HG03039 (cell line): ENCODE data around the gene NEB.
A peak's percentile ranks its signal among the peaks of the same experiment; 100 is the strongest.
"Not testable (repeated sequence)": the region's sequence is repeated elsewhere in the genome, so short reads cannot be mapped to it uniquely, and the experiment has no call there.

Experiments used
- ATAC-seq: cut with Tn5 transposase; IDR thresholded peaks from one replicate; pipeline ENCODE4 v1.9.1; 2021; ENCODE audit warnings: mild to moderate bottlenecking, moderate library complexity; ENCODE audit not compliant: unreplicated experiment

The NEB gene

DNA sequence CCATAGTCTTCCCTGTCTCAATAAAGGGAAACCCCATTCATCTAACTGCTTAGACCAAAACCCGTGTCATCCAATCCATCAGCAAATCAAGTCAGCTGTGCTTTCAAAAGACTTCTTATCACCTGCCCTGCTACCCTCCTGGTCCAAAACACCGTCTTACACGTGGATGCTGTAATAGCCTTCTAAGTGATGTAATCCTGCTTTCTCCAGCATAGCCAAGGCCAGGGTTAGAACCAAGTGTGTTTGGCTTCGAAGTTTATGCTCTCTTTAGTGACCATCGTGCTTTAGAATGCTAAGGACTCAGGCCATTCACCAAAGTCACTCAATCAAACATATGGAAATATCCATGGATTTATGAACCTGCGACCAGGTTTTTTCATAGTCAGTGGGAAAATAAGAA lies 25.5 kb downstream of the NEB start:
- ATAC-seq, result no peak

DNA sequence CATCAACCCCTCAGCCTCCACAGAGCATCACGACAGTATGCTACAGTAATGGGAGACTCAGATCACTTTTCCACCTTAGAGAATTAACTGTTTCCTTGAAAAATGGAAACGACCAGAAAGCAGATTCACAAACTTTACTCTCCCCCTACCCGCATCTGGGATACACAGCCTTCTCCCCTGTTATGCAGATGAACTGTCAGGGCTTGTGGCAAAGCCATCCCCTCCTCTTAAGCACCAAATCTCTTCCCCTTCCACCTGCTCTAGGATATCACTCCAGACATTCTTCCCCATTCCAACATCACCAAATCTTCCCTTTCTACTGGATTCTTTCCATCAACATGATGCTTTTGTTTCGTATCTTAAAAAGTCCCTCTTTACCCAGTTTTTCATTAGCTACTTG lies 26.4 kb downstream of the NEB start:
- ATAC-seq, result no peak

DNA sequence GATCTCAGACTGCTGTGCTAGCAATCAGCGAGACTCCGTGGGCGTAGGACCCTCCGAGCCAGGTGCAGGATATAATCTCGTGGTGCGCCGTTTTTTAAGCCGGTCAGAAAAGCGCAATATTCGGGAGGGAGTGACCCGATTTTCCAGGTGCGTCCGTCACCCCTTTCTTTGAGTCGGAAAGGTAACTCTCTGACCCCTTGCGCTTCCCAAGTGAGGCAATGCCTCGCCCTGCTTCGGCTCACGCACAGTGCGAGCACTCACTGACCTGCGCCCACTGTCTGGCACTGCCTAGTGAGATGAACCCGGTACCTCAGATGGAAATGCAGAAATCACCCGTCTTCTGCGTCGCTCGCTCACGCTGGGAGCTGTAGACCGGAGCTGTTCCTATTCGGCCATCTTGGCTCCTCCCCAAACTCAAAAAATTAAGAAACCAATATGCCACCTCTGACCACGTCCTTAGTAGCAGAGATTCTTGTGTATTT lies 29.8 kb downstream of the NEB start:
- ATAC-seq, result not testable (repeated sequence)

DNA sequence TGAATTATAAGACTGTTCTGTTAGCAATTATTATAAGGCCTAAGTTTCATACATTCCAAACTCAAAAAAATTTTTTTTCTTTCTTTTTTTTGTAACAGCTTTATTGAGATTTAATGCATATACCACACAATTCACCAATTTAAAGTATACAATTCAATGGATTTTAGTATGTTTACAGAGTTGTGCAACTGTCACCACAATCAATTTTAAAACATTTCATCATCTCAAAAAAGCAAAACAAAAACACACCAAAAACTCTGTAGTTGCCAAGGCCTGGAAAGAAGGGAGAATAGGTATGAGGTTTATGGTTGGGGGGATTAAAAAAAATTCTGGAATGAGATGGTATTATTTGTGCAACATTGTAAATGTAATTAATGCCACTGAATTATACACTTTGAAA lies 36.1 kb downstream of the NEB start:
- ATAC-seq, result not testable (repeated sequence)

DNA sequence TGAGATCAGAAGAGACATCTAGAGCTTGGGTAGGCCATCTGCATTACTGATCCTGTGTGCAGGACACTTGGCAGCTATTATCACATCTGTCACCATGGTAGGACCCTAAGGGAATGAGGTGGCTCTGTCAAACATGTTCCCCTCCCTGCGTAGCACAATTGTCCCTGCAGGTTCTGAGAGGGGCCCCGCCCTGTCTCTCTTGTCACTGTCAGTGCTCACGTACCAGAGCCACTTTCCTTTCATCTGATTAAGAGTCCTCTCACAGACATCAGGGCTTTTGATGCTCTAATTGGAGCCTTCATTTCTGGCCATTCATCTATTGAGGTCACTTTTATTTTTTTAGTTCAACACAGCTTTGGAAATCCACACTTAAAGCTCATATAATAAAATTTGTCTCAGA lies 38.5 kb downstream of the NEB start:
- ATAC-seq, result no peak

DNA sequence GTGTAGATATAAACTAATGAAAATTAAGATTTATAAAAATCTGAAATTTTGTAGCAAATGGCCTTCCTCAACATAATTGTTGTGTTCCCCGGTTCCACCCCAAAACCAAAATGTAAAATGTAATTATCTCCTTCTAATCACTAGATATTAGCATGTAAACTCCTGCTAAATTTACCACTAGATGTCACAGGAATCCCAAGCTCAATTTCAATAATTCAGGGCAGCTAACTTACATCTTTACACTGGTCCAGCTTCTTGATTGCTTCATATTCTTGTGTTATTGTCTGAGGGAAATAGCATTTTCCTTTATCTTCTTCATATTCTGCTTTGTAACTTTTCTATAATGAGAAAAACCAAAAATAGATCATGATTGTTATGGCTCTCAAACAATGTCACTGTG lies 42.6 kb downstream of the NEB start:
- ATAC-seq, result no peak

DNA sequence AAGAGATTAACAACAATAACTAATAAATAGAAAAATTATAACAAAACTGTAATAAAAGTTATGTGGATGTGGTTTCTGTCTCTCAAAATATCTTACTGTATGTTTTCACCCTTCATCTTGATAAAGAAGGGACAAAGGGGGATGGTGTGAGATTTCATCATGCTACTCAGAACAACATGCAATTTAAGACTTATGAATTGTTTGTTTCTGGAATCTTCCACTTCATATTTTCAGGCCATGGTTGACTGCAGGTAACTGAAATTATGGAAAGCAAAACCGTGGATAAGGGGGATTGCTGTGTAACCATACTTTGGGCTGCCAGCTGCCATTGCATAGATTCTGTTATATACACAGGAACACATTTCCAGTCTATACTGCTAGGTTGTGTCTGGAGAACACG lies 45.6 kb downstream of the NEB start:
- no peak for ATAC-seq

DNA sequence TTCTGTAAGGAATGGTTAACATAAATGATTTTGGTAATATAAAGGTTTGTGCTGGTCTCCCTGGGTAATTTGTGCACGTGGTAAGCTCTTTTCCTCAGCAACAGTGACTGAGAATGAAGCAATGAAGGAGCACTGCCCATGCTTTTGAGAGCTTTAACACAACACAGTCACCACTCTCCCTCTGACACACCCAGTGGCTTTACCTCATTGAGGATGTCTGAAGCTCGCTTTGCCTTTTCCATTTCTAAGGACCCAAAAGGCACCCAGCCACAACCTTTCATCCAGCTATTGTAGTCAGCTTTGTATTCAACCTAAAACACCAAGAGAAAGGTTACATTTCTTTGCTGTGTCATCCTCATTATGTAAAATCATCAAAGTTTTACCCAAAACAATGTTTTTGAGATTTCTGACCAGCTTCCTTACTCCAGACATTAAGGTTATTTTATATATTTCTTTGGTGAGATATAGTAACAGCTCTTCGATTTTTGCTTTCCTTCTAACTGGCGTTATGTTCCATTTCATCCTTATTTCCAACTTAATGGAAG lies 51.7 kb downstream of the NEB start:
- ATAC-seq, result no peak

DNA sequence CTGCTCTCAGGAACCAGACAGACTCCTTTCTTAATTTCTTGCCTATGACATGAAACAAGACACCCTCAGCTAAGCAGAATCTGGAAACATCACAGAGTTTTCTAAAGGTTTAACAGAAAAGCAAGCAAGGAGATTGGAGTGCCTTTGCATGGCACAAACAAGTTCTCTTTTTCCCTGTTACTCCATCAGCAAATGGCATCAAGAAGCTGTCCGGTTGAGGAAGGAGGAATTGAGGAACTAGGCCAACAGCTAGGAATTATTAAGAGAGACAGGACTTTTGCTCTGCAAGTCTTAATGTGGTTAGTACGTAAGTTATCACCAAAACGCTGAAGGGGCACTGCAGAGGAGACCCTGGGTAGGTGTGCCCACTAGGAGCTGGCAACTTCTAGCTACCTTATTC lies 53.2 kb downstream of the NEB start:
- no peak for ATAC-seq

DNA sequence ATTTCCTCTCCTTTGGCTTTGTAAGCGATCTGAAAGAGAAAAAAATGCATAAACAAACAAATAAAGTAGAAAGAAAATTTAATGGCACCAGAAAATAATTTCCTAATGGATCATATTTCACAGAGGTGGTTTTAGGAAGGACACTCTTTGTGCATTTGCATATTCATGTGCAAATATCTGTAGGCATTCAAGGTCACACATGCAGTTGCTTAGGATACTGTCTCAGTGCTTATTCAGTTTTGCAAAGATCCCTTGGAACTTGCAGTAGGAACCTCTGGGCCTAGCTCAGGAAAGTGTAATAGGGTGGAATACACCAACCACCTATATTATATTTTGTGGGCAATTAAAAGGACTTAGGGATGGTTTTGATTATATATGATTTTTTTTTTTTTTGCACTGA lies 54.3 kb downstream of the NEB start:
- no peak for ATAC-seq

DNA sequence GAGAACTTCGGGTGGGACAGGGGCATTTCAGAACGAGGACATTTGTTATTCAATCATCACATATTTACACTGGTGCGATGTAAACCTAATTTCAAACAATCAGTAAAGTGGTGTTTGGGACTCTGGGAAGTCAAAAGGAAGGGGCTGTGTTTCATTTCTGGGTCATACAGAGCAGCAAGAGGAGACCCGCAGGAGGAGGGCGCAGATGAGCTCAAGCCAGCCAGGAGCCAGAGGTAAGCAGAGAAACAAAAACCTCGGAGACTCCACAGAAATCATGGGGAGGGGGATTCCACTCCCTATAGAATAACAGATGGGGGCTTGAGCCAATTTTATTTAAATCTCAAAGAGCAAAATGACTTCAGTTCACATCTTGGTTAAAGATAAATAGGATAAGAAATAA lies 55.4 kb downstream of the NEB start:
- ATAC-seq, result no peak

DNA sequence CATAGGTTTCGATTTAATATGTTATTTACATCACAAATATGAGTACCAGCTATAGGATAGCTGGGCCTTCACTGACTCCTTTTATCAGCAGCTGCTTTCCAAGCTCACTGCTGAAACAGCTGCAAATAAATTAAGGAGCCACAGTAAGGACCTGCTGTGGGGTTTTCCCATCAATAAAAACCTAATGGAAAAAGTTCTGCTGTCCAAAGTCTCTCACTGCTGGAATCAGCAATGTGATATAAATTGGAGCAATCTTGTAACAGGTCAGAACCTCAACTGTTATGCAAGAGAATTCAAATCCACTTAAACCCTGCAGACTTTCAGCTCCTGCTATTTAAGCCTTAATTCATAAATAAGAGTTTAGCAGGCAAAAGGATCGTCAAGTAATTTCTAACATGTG lies 61.3 kb downstream of the NEB start:
- ATAC-seq, result no peak

DNA sequence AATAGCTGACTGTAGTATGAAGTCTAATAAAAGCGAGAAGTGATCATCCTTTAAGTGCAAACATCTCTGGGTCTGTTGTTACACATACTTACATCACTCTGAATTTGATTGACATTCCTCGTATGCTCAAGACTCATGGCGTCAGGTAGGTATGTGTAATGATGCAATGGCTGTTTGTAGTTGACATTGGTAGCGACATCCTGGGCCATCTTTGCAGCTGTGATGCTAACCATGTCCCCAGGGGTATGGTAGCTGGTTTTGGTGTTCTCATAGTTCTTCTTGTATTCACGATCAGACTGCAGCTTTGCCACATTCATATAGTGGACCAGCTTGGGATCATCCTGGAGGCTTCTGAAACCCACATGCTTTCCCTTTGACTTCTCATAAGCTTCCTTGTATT lies 62.0 kb downstream of the NEB start:
- ATAC-seq, result no peak

DNA sequence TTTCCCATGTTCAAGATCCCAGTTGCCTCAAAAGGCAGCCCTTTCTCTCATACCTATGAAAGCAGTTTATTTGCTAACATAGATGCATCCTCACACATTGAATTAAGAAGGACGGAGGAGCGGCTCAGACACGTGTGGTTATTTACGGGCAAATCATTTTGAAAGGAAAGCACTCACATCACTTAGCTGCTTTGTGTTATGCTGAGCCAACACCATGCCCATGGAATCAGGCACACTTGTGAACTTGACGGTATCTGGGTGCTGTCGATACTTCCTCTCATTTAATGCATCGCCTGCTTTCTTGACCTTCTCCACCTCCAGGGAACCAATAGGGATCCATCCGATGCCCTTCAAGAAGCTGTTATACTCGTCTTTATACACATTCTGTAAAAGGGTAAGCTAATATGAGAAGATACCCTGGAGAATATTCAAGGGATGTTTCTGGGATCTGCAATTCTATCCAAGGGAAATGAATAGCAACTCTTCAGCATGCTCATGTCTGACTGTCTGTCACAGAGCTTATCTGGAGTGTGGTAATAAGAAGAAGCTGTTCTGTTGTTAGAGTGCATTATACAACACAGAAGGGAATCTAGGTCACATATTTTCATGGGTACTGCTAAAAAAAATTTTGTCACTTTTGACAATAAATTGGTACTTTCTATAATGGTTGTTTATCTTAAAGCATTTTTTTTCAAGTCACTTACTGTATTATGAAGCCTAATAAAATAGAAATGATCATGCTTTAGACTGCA lies 63.3 kb downstream of the NEB start:
- ATAC-seq, result no peak

DNA sequence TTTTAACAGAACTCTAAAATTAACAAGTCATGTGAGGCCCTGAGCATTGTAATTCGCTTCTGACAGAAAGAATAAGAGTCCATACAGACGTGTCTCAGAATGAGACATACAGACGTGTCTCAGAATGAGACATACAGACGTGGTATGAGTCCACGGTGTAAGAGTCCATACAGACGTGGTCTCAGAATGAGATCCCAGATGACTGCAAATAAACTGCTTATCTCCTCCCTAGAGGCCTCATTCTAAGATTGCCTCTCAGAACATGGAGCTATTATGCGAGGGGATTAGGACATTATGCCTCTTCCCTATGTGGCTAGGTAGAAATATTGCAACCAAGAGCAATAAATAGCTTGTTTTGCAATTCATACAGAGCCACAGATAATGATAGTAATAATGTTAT lies 63.9 kb downstream of the NEB start:
- ATAC-seq, result peak; percentile 99

DNA sequence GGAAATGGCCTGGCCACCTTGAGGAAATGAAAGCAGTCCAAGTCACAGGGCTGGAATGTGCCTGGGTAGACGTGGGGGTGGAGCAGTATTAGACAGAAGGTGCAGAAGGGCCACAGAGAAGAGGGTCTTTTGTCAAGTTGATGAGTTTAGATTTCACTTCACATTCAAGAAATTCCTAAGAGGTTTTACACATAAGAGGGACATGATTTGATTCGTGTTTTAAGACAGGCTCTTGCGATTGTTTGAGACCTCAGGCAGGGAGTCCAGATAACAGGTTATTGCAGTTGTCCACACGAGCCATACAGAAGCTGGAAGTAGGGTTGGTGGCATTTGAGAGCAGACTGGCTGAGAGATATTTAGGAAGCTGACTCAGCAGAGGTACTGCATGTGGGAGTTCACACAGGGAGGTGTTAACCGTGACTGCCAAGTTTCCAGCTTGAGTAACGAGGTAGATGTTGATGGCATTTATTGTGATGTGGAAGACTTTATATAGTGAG lies 64.6 kb downstream of the NEB start:
- ATAC-seq, result no peak

DNA sequence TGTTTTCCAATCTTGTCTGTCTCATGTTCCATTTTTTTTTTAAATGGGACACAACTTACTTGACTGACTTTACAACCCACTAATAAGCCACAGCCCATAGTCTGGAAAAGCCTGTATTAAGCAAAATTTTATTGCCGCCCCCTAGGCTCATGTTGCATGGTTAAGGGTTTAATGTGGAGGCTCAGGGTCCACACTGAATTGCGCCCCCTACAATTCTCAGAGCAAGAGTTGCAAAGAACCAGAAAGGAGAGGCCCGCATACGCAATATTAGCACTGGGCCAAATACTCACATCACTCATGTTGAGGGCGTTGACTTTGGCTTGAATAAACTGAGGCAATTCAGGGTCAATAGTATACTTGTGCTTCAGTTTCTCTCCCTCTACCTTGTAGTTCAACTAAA lies 65.5 kb downstream of the NEB start:
- ATAC-seq, result no peak

DNA sequence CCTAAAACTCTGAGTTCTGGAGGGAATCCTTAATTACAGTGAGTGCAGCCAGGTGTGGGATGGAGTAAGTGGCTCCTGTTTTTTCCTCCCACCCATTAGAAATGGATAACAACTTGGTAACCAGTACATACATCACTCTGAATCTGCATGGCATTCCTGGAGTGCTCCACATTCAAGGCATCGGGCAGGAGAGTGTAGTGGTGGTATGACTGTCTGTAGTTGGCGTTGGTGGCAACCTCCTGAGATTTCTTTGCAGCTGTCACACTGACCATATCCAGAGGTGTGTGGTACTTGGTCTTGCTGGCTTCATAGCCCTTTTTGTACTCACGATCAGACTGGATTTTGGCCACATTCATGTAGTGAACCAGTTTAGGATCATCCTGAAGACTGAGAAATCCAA lies 68.3 kb downstream of the NEB start:
- no peak for ATAC-seq

DNA sequence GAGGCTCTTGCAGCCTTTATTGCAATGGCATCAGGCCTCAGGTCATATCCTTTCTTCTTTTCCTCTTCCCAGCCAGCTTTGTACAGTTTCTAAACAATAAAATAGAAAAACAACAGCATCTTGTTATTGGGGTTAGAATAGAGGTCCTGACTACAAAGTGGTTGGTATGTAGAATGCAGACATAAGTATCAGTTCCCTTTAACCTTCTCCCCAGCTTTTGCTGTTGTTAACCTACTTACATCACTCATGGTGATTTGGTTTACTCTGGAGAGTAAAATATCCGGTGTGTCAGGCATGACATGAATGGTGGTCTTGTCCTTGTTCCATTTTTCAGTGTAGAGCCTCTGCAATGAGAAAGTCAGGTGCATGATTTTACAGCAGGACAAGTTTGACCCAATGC lies 69.8 kb downstream of the NEB start:
- no peak for ATAC-seq

DNA sequence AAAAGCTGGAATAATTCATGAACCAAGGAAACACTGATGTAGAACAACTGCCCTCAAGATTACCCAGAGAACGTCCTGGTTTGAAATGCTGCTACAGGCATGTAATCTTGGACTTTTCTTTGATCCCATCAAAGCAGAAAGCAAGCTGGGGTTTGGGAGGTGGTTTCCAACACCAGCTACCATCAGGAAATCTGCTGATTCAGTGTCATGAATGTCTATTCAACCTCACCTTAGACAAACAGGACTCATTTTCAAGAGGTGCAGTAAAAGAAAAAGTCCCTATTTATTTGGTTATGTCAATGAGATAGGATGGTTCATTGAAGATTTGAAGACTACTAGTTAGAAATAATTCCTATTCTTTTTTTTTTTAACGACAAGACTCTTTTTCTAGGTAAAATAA lies 72.7 kb downstream of the NEB start:
- no peak for ATAC-seq

DNA sequence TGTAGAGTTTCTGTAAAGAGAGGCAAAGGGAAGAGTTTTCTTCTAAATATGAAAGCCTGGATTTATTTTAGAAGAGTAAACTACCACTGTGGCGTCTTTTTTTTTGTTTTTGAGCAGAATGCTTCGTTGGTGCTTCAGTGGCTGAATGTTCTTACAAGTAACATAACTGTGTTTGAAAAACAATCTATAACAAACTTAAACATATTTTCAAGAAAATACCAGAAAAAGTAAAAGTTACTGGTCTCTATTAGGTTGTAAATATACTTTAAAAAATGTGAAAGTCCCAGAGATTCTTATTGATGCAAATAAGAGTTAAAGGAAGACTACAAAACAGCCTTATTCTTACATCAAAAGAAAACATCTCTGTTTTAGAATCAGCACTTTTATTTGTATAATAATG lies 76.2 kb downstream of the NEB start:
- no peak for ATAC-seq

DNA sequence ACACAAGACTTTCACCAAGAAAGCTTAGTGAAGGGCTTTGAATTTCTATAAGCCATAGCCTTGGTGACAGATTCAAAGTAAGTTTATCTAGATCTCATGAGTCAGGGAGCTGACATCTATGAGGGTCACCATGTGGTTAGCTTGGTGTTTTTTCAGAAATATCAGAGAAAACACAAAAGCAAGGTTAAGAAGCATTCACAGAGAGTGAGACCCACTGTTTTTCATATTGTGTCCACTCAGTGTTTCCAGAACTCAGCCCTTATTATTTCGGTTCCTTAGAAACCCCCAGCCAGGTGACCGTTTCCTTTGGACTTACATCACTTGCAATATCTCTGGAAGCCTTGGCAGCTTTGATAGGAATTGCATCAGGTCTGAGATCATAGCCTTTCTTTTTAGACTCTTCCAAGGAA lies 76.6 kb downstream of the NEB start:
- ATAC-seq, result no peak
